Heart right ventricle (tissue), 16 donors: ENCODE measurements around the gene RGS19. TPM values are rescaled to one million over a fixed set of nuclear protein-coding genes. Genes with fewer than 3 reads are reported as not detected.

Experiments
- ATAC-seq, 8 donors: fragments of 200-7000 bp; cut with Tn5 transposase; one replicate each; pipeline ENCODE4 v1.9.1; 2020; ENCODE audit warnings: mild to moderate bottlenecking in 8 of 8, moderate library complexity in 8 of 8, moderate number of reproducible peaks in 1 of 8
- DNase-seq, 2 donors: peaks; one replicate each; pipeline ENCODE4 v3.0.0-alpha.2; 2020
- H3K27ac ChIP-seq, 10 donors: fragments of 200-600 bp; sonication (generic) in 2 of 10; one replicate each; pipeline versions ENCODE4 v1.5.0 to v1.8.0; 2020 to 2022; ENCODE audit warnings: mild to moderate bottlenecking in 3 of 10
- H3K27me3 ChIP-seq, 7 donors: fragments of 200-600 bp; one replicate each; pipeline ENCODE4 v1.8.0; 2021 to 2022; ENCODE audit warnings: mild to moderate bottlenecking in 2 of 7
- H3K36me3 ChIP-seq, 9 donors: fragments of 200-600 bp; sonication (generic) in 1 of 9; one replicate each; pipeline versions ENCODE4 v1.5.0 to v1.8.0; 2020 to 2022; ENCODE audit warnings: mild to moderate bottlenecking in 2 of 9
- H3K4me1 ChIP-seq, 9 donors: fragments of 200-600 bp; sonication (generic) in 1 of 9; one replicate each; pipeline versions ENCODE4 v1.5.0 to v1.8.0; 2020 to 2022; ENCODE audit warnings: mild to moderate bottlenecking in 4 of 9
- H3K4me3 ChIP-seq, 10 donors: fragments of 200-600 bp; sonication (generic) in 2 of 10; one replicate each; pipeline versions ENCODE4 v1.5.0 to v1.8.0; 2020 to 2022; ENCODE audit warnings: mild to moderate bottlenecking in 7 of 10, moderate library complexity in 2 of 10
- H3K9me3 ChIP-seq, 11 donors: fragments of 200-600 bp in 10 of 11; sonication (generic) in 2 of 11; one replicate each; pipeline versions ENCODE4 v1.5.0 to v1.8.0; 2013 to 2022; ENCODE audit warnings: mild to moderate bottlenecking in 2 of 11, control low read depth in 1 of 11, moderate library complexity in 1 of 11
- WGBS, 2 donors: extraction: QIAGEN DNeasy Blood & Tissue Kit; methylation state at CpG; one replicate each; pipeline ENCODE4 v1.1.7; 2013; ENCODE audit warnings: inconsistent platforms in 1 of 2; 5-methylcytosine and 5-hydroxymethylcytosine counted together
- intact Hi-C, 10 donors: fragments of 100-400 bp; cut with DNase I; formaldehyde crosslinking; loops; one replicate each; pipeline versions ENCODE4 v1.11.1 to v1.14.2; 2022
- polyA plus RNA-seq, 2 donors: library from polyadenylated mRNA; stranded (reverse); fragments of 200-250 nt; gene quantifications; one replicate each; pipeline ENCODE4 v1.2.3, GENCODE V29; 2013
- total RNA-seq, 10 donors: library from RNA; stranded (reverse); fragmentation: NEBNext Ultra II Directional in 3 of 10; extraction: Animal tissue kit (Norgen Biotek cat#: 25700) in 3 of 10; gene quantifications; one replicate each; pipeline versions ENCODE4 v1.2.1 to v1.2.4, GENCODE V29; 2021 to 2023
- TF ChIP-seq, protein P1 (sequence below), 9 donors: fragments of 200-600 bp; sonication (generic) in 2 of 9; IDR thresholded peaks; one replicate each; pipeline versions ENCODE4 v1.5.0 to v1.8.0; 2021 to 2022; ENCODE audit warnings: antibody characterized with exemption in 9 of 9, mild to moderate bottlenecking in 5 of 9, moderate library complexity in 1 of 9
- donor health status: Arrhythmogenic right ventricular cardiomyopathy.
- donor health status: ischemic (EF 13 %, LVEDD 7.1; RV severe dilation, severe dysfunction).
- donor health status: healthy with polysubstance abuse.
- donor health status: DM: no; HTN: yes; CAD: no.
- donor health status: DM: no; HTN: no; CAD: no.
- donor health status: ischemic (EF 25% LVEDD 6.9; RV normal size, moderate dysfunction).
- donor health status: ischemic (EF 25% LVEDD 5.7; RV mildly dilated, moderate dysfunction).
- donor health status: healthy.
- donor health status: DM: yes; HTN: yes; CAD: no.
- donor health status: Ischemic cardiomyopathy.
- donor health status: ischemic (EF 35%, LVEDD 5.7; RV mildly dilated, moderate dysfunction).
- donor health status: nonischemic (EF 11% LVEDD 7.7; RV severe dilation, severe dysfunction).
- donor health status: DM: yes; HTN: yes; CAD: no.
- donor health status: PGD.
- donor health status: ischemic (EF 29% LVEDD 5.4; RV normal size, mild dysfunction).
- donor health status: nonischemic (EF 23%, LVEDD 6.1; RV moderate dilation, normal function).

RGS19 gene
- total and polyA plus RNA-seq, 12 donors: 1.8 to 13.1 (median 4.0) TPM

DNA sequence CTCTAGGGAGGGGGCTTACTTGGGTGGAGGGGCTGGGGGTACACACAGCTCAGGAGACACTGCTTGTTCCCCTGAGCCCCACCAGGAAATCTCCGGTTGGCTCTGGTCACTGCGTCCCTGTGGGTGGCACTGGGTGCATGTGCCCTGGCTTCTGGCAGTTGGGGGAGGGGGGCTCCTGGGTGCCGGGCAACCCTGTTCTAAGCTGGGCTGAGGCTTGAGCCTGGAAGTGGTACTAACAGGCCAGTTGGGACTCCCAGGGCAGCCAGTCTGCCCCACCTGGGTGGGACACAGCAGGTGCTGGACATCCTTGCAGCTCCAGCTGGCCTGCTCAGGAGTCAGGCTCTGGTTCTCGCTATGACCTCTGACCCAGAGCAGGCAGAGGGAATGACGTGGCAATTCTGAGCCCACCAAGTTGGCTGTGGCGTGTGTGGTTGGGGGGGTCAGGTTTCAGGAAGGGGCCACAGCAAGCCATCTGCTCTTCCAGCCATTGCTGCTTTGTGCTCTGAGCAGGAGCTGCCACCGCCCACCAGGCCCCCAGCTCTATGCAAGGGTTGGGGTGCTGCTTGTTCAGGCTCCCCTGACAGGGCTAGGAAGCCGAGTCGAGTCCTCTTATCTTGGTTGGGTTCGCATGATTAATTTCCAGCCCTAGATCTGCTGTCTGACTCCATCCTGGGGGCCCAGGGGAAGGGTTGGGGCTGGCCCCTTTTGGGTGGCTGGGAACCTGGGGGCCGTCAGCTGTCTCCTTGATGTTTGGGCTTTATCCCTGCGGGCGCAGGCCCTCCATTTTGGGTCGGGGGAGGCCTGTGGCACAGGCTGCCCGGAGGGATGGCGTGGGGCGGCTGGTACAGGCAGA is 42.7 kb downstream of the RGS19 start:
- Histone ChIP-seq H3K4me1 (peaks cover 8 to 59% (median 47%) of the 10 kb centered on the region in 9 donors), H3K27me3 (peaks cover 0 to 58% (median 47%) of the 10 kb centered on the region in 7 donors), H3K9me3 (no peaks in the 10 kb centered on the region), H3K36me3 (peaks cover 0 to 37% (median 19%) of the 10 kb centered on the region in 9 donors), H3K4me3 (no peak overlapping the region), H3K27ac (peak overlapping the region in 1 of 10 donors; percentile 64)
- DNase-seq: no peak
- ATAC-seq: no peak
- TF ChIP-seq, protein P1, sequence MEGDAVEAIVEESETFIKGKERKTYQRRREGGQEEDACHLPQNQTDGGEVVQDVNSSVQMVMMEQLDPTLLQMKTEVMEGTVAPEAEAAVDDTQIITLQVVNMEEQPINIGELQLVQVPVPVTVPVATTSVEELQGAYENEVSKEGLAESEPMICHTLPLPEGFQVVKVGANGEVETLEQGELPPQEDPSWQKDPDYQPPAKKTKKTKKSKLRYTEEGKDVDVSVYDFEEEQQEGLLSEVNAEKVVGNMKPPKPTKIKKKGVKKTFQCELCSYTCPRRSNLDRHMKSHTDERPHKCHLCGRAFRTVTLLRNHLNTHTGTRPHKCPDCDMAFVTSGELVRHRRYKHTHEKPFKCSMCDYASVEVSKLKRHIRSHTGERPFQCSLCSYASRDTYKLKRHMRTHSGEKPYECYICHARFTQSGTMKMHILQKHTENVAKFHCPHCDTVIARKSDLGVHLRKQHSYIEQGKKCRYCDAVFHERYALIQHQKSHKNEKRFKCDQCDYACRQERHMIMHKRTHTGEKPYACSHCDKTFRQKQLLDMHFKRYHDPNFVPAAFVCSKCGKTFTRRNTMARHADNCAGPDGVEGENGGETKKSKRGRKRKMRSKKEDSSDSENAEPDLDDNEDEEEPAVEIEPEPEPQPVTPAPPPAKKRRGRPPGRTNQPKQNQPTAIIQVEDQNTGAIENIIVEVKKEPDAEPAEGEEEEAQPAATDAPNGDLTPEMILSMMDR (IDR thresholded peaks at IDR 0.05): no peak
- 73 to 76% methylated on average over 17 of the region's 17 CpGs for WGBS, 2 donors
- intact Hi-C loops: loop anchor here in 9 of 10 donors (5.0 to 10.0 kb wide), 4 partner anchors 52 to 88 kb away; partner anchors contain the start of gene PRPF6 (in 4 of the 9)

DNA sequence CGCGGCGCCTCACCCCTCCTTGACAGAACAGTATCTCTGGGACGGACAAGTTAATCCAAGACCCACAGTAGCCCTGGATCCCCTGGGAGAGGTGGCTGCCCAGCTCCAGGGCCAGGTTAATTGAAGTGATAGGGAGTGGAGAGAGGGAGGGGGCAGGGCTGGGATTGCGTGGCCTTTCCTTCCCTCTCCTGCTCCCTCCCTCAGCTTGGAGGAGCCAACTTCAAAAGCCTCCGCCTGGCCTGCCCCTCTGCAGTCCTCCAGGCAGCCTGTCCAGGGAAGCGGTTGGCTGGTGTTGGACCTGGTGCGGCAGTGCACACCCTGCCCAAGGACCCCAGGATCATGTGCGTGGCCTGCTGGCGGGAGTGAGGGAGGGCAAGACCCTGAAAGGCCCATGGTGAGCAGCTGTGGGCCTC is 43.4 kb downstream of the RGS19 start, which contains the start of gene C20orf204:
C20orf204 (plus strand) TSS at position 250 of the 413 bp plus-strand sequence; CDS start at position 392, 142 bp downstream.
- TF ChIP-seq, protein P1 (IDR thresholded peaks at IDR 0.05): no peak
- intact Hi-C loops: loop anchor here in 9 of 10 donors (5.0 to 10.0 kb wide), 4 partner anchors 51 to 89 kb away; partner anchors contain the start of gene PRPF6 (in 4 of the 9)
- Histone ChIP-seq H3K36me3 (peaks cover 0 to 44% (median 23%) of the 10 kb centered on the region in 9 donors), H3K4me3 (no peak within 1 kb of the TSS), H3K4me1 (peaks cover 5 to 53% (median 41%) of the 10 kb centered on the region in 9 donors), H3K27me3 (peaks cover 0 to 52% (median 41%) of the 10 kb centered on the region in 7 donors), H3K27ac (peak within 1 kb of the TSS in 1 of 10 donors; percentile 64), H3K9me3 (no peaks in the 10 kb centered on the region)
- WGBS, 2 donors: 79 to 85% methylated on average over 10 of the region's 10 CpGs
- no peak for DNase-seq
- ATAC-seq: no peak

DNA sequence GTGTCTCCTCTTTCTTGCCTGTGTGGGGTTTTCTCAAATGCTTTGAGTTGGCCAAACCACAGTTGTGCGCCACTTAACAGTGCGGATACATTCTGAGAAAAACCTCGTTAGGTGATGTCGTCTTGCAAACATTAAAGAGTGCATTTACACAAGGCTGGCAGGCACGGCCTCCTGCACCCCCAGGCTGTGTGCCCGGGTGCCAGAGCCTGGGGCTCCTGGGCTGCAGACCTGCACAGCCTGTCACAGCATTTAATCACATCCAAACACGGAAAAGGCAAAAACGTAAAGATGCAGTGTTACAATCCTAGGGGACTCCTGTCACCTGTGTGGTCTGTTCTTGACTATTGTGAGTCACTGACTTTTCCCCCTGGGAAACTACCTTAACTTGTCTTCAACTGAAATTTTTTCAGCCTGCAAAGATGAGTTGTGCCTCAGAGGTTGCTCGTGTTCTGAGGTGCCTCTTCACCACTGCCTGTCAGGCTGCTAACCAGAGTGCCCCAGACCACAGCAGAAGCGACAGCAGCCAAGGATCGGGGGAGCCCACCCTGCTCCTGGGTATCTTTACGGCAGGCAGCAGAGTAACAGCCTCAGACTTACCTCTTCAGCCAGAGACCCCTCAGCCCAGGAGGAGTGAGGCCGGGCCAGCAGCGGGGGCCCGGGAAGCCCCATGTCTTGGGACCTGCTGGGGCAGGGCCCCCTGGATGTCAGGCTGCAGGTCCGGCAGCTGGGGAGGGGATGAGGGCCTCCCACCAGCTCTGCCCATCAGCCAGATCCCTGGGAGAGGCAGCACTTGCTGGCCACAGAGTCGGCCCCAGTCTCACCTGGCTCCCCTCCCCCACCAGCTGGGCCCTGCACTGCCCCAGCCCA is 44.0 kb downstream of the RGS19 start:
- peaks cover 0 to 50% (median 29%) of the 10 kb centered on the region in 9 donors for H3K36me3 ChIP-seq
- TF ChIP-seq, protein P1 (IDR thresholded peaks at IDR 0.05): no peak
- ATAC-seq: no peak
- no peak overlapping the region for H3K4me3 ChIP-seq
- H3K27ac ChIP-seq: peak overlapping the region in 1 of 10 donors; percentile 64
- intact Hi-C loops: loop anchor here in 9 of 10 donors (5.0 to 10.0 kb wide), 4 partner anchors 50 to 90 kb away; partner anchors contain the start of gene PRPF6 (in 4 of the 9)
- DNase-seq: no peak
- no peaks in the 10 kb centered on the region for H3K9me3 ChIP-seq
- H3K27me3 ChIP-seq: peaks cover 0 to 45% (median 35%) of the 10 kb centered on the region in 7 donors
- H3K4me1 ChIP-seq: peaks cover 5 to 46% (median 34%) of the 10 kb centered on the region in 9 donors
- 86 to 88% methylated on average over 17 of the region's 17 CpGs for WGBS, 2 donors
